ENCODE data around the gene RNF114.

- TF ChIP-seq CTCF (IDR thresholded peaks at IDR 0.05) (no peak), EP300 (IDR thresholded peaks at IDR 0.05) (no peak), POLR2A (IDR thresholded peaks at IDR 0.05) (no peak)
Measured at GRCh38 chr20:49956689-49957088, 20.5 kb downstream of the RNF114 start.
